ENCODE results near the gene TMF1.
A peak's percentile ranks its signal among the peaks of the same experiment; 100 is the strongest.

TMF1 gene

DNA sequence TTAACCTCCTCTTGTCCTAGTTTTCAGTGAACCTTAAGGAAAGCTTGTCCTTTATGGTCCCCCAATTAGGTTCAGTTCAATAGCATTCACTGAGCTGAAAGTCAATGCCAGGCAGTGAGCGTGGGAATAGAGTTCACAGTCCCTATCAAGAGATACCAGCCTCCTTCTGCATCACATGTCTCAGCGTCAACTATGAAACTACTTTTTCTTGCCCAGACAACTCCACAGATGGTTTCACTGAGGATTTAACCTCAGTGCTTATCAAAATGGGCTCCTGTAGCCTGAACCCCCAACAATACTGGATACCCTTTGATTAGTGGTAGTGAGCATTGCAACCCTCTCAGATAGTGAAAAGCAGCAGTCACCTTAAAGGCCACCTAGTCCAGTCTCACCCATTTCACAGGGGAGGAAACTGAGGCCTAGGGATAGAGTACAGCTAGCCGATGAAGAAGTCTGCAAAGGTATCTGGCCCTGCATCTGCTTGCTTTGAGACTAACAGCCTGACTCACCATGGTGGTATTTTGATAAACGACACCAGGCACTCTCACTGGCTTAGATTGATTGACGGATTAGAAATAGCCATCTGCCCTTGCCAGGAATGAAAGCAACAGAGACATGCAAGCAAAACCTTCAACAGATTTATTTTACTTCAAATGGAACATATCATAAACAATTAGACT is 29.6 kb upstream of the TMF1 start:
- DNase-seq (ENCODE audit: low spot score): no peak

DNA sequence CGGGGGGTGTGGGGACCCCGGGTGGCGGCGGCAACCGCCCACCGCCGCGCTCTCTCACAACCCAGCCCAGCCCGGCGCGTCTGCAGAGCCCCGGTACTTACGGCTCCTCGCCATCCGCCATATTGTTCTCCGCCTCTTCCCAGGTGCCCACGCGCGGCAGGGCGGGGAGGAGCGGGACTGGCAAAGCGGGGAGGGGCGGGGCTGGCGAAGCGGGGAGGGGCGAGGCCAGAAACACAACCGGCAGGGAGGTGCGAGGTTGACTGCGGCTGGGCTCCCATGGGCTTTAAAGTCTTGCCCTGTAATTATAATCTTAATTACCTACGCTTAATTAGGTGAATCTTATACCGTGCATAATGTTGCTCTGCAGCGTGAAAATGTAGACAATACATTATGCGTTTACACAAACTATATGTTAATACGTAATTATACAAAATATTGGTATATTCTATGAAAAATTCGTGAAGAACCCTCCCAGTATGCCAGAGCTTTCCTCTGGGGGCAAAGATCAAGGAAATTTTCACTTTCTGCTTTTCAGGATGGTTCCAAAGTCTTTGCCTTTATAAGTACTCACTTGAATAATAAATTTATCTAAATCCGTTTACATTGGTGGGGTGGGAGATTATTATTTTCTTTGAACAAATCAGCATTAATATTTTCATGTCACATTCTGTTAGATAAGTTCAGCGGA is 28.2 kb upstream of the TMF1 start, which contains the start of gene UBA3:
Gene UBA3, minus strand, starts transcription at position 133 of the 688 bp plus-strand sequence. Its CDS starts 12 bp downstream, at position 121.
- DNase-seq (ENCODE audit: low spot score): peak; percentile 94

DNA sequence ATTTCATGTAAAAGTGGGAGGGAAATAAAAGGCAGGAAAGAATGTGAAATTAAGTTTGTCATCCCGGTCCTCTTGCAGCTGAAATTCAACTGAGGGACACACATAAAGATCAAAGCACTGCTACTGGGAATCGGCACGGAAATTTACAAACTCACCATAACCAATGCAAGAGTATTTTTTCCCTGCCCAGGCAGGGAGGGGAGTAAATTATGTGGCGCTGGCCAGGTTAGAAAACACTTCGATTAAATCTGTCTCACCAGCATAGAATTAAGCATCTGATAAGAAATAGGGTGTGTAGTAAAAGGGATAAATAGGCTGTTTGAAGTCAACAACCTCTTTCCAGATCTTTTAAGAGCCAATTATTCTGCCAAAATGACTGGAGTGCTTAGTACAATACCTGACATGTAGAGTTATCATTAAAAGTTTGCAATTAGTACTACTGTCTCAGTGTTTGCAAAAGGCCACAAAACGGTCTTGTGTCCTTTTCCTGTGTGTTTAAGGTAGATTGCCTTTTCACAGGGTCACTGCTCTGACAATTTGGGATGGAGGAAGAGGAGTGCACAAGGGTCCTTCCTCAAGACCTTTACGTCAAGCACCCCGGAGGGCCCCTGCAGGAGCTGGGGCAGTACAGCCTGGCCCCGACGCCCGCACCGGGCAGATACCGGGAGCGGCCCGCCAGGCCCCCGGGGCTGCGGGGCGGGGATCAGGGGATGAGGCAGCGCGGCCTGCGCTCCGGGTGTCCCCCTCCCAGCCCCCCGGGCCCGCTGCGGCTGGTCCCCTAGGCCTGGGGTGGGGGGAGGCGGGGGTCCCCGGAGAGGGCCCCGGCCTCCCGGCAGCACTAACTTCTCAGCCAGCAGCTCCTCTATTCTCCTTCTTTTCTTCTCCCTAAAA is 27.4 kb upstream of the TMF1 start:
- no peak for DNase-seq (ENCODE audit: low spot score)

DNA sequence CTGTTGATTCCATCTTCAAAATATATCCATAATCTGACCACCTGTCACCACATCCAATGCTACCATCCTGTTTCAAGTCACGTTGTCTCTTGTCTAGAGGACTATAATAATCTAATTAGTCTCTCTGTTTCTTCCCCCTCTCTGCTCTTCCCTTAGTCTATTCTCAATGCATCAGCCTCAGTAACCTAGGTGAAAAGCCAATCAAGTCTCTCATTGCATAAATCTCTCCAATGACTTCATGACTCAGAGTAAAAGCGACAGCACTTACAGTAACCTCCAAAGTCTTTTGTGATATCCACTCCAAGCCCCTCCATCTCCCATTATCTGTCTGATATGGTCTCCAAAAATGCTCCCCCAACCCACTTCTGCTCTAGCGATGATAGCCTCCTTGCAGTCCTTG is 20.8 kb upstream of the TMF1 start:
- no peak for DNase-seq (ENCODE audit: low spot score)

DNA sequence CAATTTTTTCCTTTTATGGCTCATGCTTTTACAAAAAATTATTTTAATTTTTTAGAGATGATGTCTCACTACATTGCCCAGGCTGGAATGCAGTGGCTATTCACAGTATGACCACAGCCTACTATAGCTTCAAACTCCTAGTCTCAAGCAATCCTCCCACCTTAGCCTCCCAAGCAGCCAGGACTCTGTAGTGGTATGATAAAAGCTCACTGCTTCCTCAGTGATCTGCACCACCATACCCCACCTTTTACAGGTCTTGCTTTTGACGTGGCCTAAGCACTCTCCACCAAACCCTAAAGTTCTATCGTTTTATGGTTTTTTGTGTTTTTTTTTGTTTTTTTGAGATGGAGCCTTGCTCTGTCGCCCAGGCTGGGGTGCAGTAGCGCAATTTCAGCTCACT is 14.0 kb upstream of the TMF1 start:
- DNase-seq (ENCODE audit: low spot score): no peak

DNA sequence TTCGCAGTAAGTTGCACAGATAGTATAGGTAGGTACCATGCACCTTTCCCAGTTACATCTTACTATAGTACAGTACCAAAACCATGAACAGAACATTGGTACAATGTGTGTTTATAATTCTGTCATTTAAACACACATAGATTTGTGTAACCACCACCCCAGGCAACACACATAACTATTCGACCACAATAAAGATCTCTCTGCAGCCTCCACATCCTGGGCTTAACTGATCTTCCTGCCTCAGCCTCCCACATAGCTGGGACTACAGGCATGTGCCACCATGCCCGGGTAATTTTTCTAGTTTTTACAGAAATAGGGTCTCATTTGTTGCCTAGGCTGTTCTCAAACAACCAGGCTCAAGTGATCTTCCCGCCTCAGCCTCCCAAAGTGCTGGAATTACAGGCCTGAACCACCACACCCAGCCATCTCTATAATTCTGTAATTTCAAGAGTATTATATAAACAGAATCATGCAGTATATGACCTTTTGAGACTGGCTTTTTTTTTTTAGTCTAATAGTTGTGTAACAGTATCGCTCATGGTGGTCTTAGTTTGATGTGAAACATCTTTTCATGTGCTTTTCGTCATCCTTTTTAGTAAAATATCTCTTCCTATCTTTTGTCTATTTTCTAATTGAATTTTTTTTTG is 13.3 kb upstream of the TMF1 start:
- no peak for DNase-seq (ENCODE audit: low spot score)

DNA sequence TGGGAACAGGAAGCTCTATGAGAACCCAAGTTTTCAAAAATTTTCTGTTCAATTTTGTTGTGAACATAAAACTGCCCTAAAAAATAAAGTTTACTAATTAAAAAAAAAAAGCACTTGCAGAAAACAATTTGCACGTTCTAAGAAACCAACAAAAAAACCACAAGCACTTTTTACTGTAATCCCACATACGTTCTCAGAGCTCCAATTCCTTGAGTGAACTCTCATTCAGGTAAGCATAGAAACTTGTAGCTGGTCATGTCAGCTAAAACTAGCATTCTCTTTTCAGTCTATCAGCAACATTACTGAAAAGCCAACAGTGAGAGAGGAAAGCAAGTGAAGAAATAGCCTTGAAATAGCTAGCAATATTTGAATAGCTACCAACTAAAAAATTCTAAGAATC is 11.5 kb upstream of the TMF1 start:
- DNase-seq (ENCODE audit: low spot score): no peak

DNA sequence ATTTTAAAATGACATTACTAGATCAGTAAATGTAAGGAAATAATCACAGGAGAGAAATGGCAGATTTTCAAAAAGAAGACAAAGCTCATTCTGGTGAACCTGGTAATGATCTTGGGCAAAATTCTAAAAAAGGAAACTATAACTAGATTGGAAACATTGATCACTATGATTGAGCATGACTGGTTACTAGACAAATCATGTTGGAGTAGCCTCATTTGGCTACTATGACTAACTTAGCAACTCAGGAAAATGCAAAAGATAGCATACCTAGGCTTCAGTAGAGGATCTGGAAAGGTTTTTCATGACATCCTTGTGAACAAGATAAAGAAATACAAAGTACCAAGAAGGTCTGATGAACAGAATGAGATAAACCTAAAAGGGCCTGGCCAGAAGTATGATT is 7.6 kb upstream of the TMF1 start:
- no peak for DNase-seq (ENCODE audit: low spot score)

DNA sequence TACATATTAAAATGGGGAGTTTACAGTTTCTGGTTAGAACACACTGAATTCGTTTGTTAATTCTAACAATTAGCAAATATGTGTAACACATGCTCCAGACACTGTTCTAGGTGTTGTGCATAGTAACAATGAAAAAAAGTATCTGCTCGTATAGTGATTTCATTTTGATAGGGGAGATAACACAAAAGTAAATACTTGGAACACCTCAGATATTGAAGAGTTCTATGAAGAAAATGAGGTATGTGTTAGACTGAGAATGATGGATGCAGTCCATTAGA is 6.8 kb upstream of the TMF1 start:
- no peak for DNase-seq (ENCODE audit: low spot score)

DNA sequence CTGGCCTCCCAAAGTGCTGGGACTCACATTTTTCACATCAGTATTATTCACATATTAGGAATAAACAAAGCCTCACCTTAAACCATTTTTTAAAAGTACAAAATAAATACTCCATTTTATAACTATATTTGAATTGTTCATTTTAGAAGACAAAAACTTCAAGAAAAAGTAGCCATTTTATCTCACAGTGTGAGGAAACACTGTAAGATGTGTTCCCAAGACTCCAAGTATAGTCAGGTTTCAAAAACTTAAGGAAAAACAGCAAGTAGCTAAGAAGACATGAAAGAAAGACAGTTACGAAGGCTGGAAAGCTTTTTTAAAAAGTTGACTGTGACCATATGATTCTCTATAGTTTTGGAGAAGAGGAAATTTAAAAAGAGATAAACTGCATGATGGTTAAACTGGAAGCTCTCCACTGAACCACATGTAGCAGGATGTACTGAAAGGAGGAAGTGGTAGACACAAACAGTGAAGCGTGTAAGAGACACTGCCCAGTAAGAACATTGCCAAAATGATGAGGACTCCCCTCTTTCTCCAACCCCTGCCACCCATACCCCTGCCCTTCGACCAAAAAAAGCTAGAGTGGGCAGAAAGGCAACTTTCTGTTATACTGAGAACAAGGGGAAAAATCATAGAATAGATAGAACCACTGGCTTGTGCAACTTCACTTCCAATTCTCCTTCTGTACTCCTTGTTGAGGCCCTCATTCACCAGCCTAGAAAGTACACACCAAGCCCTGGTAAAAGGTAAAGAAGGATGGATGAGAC is 6.2 kb upstream of the TMF1 start:
- no peak for DNase-seq (ENCODE audit: low spot score)

DNA sequence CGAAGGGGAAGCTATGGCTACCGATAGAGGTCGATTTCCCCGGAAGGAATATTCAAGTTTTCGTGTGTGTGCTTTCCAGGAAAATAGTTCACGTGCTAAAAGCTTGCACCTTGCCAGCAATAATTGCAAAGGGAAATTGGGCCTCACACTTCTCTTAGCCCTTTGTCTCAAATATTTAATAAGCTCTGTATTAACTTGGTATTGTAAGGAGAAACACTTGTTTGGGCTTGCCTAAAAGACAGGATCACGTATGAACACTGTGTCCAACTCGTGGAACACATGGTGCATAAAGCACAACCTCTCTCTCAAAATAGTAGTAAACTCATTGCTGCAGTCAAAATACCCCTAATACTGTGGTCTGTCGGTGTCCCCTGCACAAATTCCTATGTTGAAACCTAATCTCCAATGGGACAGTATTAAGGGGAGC is 352 bp upstream of the TMF1 start:
- DNase-seq (ENCODE audit: low spot score): no peak

DNA sequence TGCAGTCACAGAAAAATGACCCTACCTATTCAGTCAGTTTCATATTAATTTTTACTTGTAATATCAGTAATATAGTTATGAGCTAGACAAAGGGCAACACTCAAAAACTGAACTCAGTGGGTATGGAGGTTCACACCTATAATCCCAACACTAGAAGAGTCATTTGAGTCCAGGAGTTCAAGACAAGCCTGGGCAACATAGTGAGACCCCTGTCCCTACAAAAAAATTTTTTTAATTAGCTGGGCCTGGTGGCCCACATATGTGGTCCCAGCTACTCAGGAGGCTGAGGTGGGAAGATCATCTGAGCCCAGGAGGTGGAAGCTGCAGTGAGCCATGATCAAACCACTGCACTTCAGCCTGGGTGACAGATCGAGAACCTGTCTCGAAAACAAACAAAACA is 3.1 kb downstream of the TMF1 start:
- no peak for DNase-seq (ENCODE audit: low spot score)

DNA sequence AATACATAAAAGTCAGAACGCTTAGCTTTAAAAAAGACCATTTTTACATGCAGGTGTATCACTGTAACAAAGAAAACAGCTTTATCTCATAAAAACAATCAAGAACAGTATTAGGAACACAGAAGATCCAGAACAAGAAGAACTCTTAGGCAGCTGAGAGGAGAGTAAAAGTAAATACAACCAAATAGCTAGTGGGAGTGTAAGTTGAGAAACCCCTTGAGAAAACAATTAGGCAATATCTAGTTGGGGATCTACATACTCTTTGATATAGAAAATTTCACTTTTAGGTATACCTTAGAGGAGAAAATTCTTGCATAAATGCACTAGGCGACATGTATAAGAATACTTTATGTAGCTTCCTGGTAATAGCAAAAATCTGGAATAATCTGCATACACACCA is 7.5 kb downstream of the TMF1 start:
- DNase-seq (ENCODE audit: low spot score): no peak

DNA sequence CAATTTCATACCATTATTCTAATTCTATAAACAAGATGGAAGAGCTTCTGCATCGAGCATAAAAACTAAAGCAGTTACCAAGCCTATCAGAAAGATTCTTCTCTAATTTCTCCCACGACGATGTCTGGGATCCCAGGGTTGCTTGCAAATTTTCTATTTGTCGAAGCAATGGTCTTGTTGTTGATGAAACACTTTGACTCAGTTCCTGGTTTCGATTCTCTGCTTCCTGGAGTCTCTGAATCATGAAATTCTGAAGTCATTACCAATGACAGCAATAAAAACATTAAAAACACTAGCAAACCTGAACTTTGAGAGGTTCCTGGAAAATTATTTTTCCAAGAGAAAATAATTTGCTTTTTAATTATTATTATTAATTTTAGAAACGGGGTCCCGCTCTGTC is 18.7 kb downstream of the TMF1 start:
- no peak for DNase-seq (ENCODE audit: low spot score)

DNA sequence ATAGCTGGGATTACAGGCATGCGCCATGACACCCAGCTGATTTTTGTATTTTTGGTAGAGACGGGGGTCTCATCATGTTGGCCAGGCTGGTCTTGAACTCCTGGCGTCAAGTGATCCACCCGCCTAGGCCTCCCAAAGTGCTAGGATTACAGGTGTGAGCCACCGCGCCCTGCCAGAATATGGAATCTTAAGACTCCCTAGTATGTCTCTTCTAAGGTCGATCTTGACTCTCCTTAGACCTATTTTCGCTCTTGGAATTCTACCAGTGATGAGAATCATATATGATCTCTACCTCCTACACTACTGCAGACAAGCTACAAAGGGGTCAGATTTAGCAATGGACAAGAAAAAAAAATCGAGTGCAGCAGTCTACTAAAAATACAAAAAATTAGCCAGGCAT is 19.4 kb downstream of the TMF1 start:
- no peak for DNase-seq (ENCODE audit: low spot score)

DNA sequence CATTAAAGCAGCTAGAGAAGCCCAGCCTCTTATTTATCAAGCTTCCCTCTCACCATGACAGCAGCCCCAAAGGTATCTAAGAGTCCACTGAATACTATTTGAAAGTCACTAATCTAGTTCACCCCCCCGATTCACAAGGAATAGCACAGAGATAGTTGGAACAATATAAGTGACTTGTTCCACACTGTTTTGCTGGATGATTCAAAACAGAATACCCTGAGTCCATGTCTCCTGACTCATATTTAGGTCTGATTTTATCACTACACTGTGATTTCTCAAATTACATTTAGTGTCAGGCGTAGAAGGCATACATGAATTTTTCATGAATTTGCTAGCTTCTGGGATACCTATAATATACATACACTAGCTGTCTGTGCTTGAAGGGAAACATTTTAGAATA is 20.0 kb downstream of the TMF1 start:
- no peak for DNase-seq (ENCODE audit: low spot score)

DNA sequence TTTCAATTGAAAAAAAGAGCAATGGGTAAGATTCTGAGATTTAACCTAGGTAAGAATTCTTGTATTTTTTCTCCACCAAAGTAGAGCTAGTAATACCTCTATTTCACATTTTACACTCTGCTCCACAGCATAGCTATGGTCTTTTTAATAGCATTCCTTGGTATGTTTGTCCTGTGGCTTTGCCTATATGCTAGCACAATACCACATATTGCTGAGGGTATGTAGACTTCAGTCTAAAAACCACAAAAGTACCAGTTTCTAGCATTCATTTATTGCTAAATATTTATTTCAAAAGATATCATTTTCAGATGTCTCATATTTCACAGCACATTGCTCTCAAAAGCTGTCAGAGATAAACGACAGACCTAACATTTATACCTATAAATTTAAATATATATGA is 20.5 kb downstream of the TMF1 start:
- no peak for DNase-seq (ENCODE audit: low spot score)

DNA sequence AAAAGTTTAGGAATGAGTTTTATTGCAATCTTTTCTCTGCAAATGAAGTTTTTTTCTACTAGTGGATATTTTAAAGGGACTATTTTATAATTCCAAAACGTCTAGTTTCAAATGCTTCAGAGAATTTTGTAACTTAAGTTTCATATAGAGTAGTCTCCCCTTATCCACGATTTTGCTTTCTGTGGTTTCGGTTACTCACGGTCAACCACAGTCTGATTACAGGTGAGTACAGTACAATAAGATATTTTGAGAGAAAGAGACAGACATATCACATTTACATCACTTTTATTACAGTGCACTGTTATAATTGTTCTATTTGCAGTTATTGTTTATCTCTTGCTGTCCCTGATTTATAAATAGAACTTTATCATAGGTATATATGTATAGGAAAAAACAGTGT is 31.3 kb downstream of the TMF1 start:
- no peak for DNase-seq (ENCODE audit: low spot score)

DNA sequence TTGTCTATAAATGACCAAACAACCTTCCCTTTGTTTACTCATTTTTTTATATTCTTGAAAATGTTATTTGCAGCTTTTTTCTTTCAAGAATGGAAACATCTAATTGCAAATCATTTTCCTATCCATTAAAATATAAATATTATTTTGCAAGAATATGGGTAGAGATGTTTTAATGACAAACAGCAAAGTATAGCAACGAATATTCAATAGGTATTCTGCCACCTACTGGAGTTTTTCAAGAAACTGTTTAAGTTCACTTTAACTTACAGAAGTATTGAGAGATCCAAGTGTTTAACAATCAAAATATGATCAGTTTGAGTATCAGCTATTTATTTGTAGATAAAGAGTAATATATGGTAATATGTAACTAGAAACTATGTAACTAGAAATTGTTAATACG is 31.7 kb downstream of the TMF1 start:
- no peak for DNase-seq (ENCODE audit: low spot score)

DNA sequence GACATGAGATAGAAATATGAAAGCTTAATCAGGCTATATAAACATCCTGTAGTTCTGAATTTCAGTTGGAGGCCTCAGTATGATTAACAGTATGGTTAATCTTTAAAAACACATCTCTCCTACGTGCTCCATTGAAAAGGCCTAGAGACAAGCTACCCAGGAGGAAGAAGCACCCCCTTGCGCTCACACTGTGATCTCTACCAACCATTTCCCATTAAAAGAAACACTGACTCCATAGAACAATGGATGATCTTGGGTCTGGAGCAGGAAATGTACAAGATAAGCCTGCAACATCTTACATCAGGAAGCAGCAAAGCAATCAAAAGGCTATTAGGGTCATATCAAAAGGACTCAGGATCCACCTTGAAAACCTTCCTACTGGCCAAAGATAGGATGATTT is 35.2 kb downstream of the TMF1 start:
- no peak for DNase-seq (ENCODE audit: low spot score)

DNA sequence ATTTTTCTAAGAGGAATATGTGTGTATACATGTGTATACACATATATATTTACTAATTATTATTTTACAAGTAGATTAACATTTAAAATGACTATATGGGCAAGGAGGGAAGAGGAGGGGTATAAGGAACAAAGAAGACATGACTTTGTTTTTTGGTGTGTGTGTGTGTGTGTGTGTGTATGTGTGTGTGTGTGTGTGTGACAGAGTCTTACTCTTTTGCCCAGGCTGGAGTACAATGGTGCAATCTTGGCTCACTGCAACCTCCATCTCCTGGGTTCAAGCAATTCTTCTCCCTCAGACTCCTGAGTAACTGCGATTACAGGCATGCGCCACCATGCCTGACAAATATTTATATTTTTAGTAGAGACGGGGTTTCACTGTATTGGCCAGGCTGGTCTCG is 36.0 kb downstream of the TMF1 start:
- DNase-seq (ENCODE audit: low spot score): no peak

DNA sequence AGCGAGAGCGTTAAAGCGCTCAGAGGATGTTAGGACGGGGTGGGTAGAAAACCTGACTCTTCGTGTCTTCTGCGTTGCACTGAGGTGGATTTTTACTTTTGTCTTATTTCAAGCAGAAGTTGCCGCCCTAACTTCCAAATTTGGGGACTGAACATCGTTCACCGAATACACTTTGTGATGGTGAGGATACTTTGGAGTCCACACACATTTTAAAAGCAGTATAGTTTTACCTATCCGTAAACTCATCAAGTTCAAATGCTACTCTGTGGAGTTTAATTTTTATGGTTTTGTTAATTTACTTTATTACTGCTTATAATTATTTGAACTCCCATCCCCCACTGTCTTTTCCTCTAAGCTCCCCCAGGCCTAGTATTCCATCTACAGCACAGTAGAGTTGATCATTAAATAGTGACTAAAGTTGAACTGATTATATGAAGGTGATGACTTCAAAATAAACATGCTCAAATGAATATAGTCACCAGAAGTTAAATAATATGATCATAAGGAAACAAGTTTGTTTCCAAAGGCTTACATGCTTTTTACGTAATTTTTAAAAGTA is 38.0 kb downstream of the TMF1 start:
- no peak for DNase-seq (ENCODE audit: low spot score)
